Right lobe of liver (tissue), 6 donors: ENCODE measurements around the gene PTPRM. TPM values are rescaled to one million over a fixed set of nuclear protein-coding genes. Genes with fewer than 3 reads are reported as not detected.

Experiments used
- ATAC-seq, 4 donors: fragments of 200-7000 bp; cut with Tn5 transposase; one replicate each; pipeline ENCODE4 v1.9.1; 2020; ENCODE audit warnings: mild to moderate bottlenecking in 4 of 4, moderate library complexity in 4 of 4
- DNase-seq, 3 donors: peaks; one replicate each; pipeline ENCODE4 v3.0.0-alpha.2; 2020
- H3K27ac ChIP-seq, 3 donors: fragments of 200-600 bp; one replicate each; pipeline ENCODE4 v1.8.0; 2022
- H3K27me3 ChIP-seq, 2 donors: fragments of 200-600 bp; one replicate each; pipeline ENCODE4 v1.8.0; 2022
- H3K36me3 ChIP-seq, 4 donors: fragments of 200-600 bp; sonication (generic) in 1 of 4; one replicate each; pipeline versions ENCODE4 v1.5.1 to v1.8.0; 2017 to 2022; ENCODE audit warnings: control low read depth in 1 of 4
- H3K4me1 ChIP-seq, 4 donors: fragments of 200-600 bp; sonication (generic) in 1 of 4; one replicate each; pipeline versions ENCODE4 v1.5.1 to v1.8.0; 2017 to 2022; ENCODE audit warnings: control low read depth in 1 of 4
- H3K4me3 ChIP-seq, 3 donors: fragments of 200-600 bp; one replicate each; pipeline ENCODE4 v1.8.0; 2022
- H3K9me3 ChIP-seq, 4 donors: fragments of 200-600 bp; sonication (generic) in 1 of 4; one replicate each; pipeline versions ENCODE4 v1.5.1 to v1.8.0; 2017 to 2022; ENCODE audit warnings: control low read depth in 1 of 4
- POLR2A ChIP-seq: fragments of 450-650 bp; IDR thresholded peaks from one replicate; pipeline ENCODE4 v1.6.1; 2017; ENCODE audit warnings: antibody characterized with exemption, mild to moderate bottlenecking
- WGBS: methylation state at CpG from one replicate; pipeline ENCODE4 v1.1.6; 2018; ENCODE audit warnings: low coverage, low lambda C conversion rate; ENCODE audit not compliant: insufficient coverage; ENCODE audit errors: missing lambda C conversion rate; 5-methylcytosine and 5-hydroxymethylcytosine counted together
- intact Hi-C, 2 donors: fragments of 100-400 bp; cut with DNase I; formaldehyde crosslinking; loops; one replicate each; pipeline versions ENCODE4 v1.11.2 to v1.14.1; 2022
- total RNA-seq, 6 experiments: library from RNA; depleted of rRNA in 2 of 6; stranded (reverse); fragments of >200 nt in 2 of 6; fragmentation: NEBNext Ultra II Directional in 3 of 6; extraction: Animal tissue kit (Norgen Biotek cat#: 25700) in 3 of 6; gene quantifications; one replicate each; pipeline versions ENCODE4 v1.1.0 to v1.2.4, GENCODE V29; 2016 to 2023
- TF ChIP-seq, protein P1 (sequence below), 4 donors: fragments of 200-600 bp in 3 of 4; fragments of 450-650 bp in 1 of 4; IDR thresholded peaks; one replicate each; pipeline versions ENCODE4 v1.5.1 to v1.8.0; 2016 to 2022; ENCODE audit warnings: antibody characterized with exemption in 4 of 4, mild to moderate bottlenecking in 2 of 4
- donor health status: DM: no; HTN: yes; CAD: no.
- donor health status: DM: no; HTN: no; CAD: no.
- donor health status: DM: no; HTN: no; CAD: no.
- donor health status: DM: no; HTN: yes; CAD: no.
- donor health status: DM: no; HTN: yes; CAD: no.

Gene PTPRM
- total RNA-seq, 6 experiments from 2014 or later = 15.1 to 45.7 (median 26.5) TPM

DNA sequence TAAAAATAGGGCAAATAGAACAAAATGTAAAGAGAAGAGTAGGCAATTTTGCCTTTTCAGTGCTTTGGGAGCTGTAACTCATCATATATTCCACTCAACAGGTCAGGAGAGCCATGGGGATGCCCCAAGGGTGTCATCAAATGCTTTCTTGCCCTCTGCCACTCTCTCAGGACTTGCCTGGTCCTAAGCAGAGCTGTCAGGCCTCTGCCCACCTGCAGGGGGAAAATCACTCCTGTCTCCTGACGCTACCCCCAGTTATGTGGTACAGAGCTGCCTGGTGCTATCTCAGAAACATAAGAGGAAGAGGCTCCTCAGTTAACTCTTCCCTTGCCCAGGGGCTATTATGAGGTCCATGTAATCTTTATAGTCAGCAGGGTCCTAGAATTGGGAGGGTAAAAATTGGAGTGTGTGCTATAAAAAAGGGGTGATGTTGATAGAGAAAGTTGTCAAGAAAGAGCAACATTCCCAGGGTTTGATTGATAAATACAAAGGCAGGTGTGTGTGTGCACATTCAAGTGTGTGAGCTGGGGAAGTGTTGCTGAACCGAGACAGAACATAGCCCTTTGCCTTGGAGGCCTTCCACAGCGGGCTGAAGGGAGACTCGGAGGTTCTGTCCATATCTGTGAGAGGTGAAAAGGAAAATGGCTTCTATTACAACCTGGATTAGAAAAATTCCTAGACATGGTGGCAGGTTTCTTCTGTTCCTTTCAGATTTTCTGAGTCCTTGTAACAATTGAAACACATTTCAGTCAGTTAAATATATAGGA is 25.4 kb downstream of the PTPRM start:
- intact Hi-C loops = no loop called here
- no peak for TF ChIP-seq POLR2A
- TF ChIP-seq, protein P1, sequence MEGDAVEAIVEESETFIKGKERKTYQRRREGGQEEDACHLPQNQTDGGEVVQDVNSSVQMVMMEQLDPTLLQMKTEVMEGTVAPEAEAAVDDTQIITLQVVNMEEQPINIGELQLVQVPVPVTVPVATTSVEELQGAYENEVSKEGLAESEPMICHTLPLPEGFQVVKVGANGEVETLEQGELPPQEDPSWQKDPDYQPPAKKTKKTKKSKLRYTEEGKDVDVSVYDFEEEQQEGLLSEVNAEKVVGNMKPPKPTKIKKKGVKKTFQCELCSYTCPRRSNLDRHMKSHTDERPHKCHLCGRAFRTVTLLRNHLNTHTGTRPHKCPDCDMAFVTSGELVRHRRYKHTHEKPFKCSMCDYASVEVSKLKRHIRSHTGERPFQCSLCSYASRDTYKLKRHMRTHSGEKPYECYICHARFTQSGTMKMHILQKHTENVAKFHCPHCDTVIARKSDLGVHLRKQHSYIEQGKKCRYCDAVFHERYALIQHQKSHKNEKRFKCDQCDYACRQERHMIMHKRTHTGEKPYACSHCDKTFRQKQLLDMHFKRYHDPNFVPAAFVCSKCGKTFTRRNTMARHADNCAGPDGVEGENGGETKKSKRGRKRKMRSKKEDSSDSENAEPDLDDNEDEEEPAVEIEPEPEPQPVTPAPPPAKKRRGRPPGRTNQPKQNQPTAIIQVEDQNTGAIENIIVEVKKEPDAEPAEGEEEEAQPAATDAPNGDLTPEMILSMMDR (IDR thresholded peaks at IDR 0.05) = no peak
- Histone ChIP-seq H3K27ac (no peak overlapping the region), H3K4me1 (no peaks in the 10 kb centered on the region), H3K9me3 (peaks cover 0 to 2% (median 0%) of the 10 kb centered on the region in 4 donors), H3K27me3 (no peaks in the 10 kb centered on the region), H3K36me3 (no peaks in the 10 kb centered on the region), H3K4me3 (no peak overlapping the region)
- DNase-seq (no peak), ATAC-seq (no peak)
- WGBS = 67% methylated on average over 4 of the region's 4 CpGs

DNA sequence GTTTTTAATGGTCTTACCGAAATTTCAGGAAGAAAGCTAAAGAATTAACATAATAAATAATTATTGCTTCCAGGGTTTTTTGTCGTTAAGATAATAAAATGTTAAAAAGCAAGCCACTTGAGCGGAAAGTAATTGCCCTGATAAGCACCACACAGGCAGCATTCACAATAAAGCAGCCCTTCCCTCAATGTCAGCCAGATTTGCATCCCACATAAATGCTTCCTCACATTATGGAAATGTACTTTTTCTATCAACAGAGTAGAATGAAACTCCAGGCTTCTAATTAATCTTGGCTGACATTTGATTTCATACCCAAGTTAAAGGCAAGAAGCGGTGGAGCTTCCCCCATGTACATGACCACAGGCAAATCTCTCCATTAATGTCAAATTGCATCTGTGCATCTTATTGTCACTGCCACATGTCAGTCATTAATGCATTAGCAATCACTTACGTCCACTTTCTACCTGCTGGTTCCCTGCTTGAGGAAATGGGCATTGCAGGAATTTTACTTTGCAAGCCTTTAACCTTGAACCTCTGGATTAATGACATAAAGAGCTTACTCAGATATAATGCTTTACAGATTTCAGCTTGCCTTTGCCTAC is 26.2 kb downstream of the PTPRM start:
- DNase-seq (no peak), ATAC-seq (no peak)
- H3K36me3 ChIP-seq = no peaks in the 10 kb centered on the region
- H3K27ac ChIP-seq = no peak overlapping the region
- 79% methylated on average over 5 of the region's 5 CpGs for WGBS
- no peaks in the 10 kb centered on the region for H3K27me3 ChIP-seq
- H3K9me3 ChIP-seq = peaks cover 0 to 2% (median 0%) of the 10 kb centered on the region in 4 donors
- intact Hi-C loops = no loop called here
- TF ChIP-seq, protein P1 (IDR thresholded peaks at IDR 0.05) = no peak
- no peak for TF ChIP-seq POLR2A
- no peak overlapping the region for H3K4me3 ChIP-seq
- no peaks in the 10 kb centered on the region for H3K4me1 ChIP-seq

DNA sequence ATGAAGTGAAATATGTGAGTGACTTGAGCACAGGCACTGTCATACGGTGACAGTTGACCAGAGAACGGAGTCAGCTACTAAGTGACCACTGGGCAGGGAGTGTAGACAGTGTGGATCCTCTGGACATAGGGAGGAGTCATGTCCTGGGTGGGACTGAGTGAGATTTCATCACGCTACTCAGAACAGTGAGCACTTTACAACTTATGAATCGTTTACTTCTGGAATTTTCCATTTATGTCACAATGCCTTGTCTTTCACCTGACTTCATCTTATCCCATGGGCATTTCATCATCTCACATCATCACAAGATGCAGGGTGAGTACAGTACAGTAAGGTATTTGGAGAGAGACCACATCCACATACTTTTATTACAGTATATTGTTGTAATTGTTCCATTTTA is 29.0 kb downstream of the PTPRM start:
- 33% methylated on average over 1 of the region's 4 CpGs for WGBS
- ATAC-seq = peak in 3 of 4 donors; percentile 21 to 40 (median 29)
- no peaks in the 10 kb centered on the region for H3K27me3 ChIP-seq
- H3K27ac ChIP-seq = no peak overlapping the region
- no peak for DNase-seq
- H3K4me1 ChIP-seq = no peaks in the 10 kb centered on the region
- intact Hi-C loops = no loop called here
- TF ChIP-seq, protein P1 (IDR thresholded peaks at IDR 0.05) = no peak
- no peak for TF ChIP-seq POLR2A
- no peak overlapping the region for H3K4me3 ChIP-seq
- no peaks in the 10 kb centered on the region for H3K9me3 ChIP-seq
- no peaks in the 10 kb centered on the region for H3K36me3 ChIP-seq

DNA sequence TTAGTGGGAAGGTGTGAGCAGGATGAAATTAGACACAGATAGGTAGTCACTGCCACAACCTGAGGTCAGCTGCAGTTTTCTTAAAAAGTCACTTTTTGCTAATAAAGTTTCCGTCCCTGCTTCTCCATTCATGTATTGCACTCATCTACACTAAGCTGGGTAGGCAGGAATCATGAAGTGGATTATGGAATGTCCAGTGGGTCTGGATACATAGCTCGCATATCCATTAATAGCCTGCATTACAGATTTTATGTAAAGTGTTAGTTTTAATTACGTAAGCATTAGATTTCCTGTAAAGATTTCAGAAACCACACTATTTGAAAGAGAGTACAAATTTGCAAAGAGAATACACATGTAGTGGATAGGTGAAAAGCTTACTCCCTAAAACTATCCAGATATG is 30.4 kb downstream of the PTPRM start:
- no peaks in the 10 kb centered on the region for H3K9me3 ChIP-seq
- intact Hi-C loops = no loop called here
- no peaks in the 10 kb centered on the region for H3K4me1 ChIP-seq
- 74% methylated on average over 3 of the region's 3 CpGs for WGBS
- no peak overlapping the region for H3K4me3 ChIP-seq
- H3K36me3 ChIP-seq = no peaks in the 10 kb centered on the region
- DNase-seq (no peak), ATAC-seq (no peak)
- no peak overlapping the region for H3K27ac ChIP-seq
- TF ChIP-seq, protein P1 (IDR thresholded peaks at IDR 0.05) = no peak
- TF ChIP-seq POLR2A = no peak
- no peaks in the 10 kb centered on the region for H3K27me3 ChIP-seq
